K562 (cell line): ENCODE measurements around the gene RAB41. TPM values are rescaled to one million over a fixed set of nuclear protein-coding genes. Genes with fewer than 3 reads are reported as not detected.

Experiments used
- ATAC-seq: fragments of 200-7000 bp; cut with Tn5 transposase; 3 replicates; pipeline ENCODE4 v1.9.1; 2020; ENCODE audit warnings: moderate library complexity
- BruUV-seq: library from RNA; stranded (reverse); fragments of 400-500 nt; replicated peaks from 2 replicates; lab custom pipeline; 2021; lab: Mats Ljungman, UMichigan
- CTCF ChIA-PET: fragments of 300-600 bp; formaldehyde crosslinking; extraction: SDS; loops from one replicate; lab custom pipeline; 2021; ENCODE audit warnings: low intra/inter-chr PET ratio; lab: Yijun Ruan, JAX
- POLR2A ChIA-PET: fragments of 300-600, 350-650 bp; sonication (Branson Sonifier 250); formaldehyde crosslinking; extraction: SDS; loops from one replicate; lab custom pipeline; 2021; ENCODE audit warnings: antibody characterized with exemption, inconsistent platforms; lab: Yijun Ruan, JAX
- DNase-seq, 4 experiments: peaks; one replicate each; pipeline versions ENCODE4 v3.0.0 to v3.0.0-alpha.2; 2011 to 2018; ENCODE audit warnings: low spot score in 3 of 4, mixed read lengths in 3 of 4; ENCODE audit errors: extremely low read depth in 1 of 4
- FAIRE-seq: peaks from 2 replicates; lab custom pipeline; 2011; peaks lifted over from hg19 to GRCh38; lab: Jason Lieb, UNC
- H2AFZ ChIP-seq: 2 replicates; pipeline ENCODE4 v1.6.0; 2011; ENCODE audit warnings: low read depth, low read length, control low read depth, inconsistent platforms
- H3K27ac ChIP-seq: fragments of 200-600 bp; 3 replicates; pipeline ENCODE4 v1.8.0; 2011; ENCODE audit warnings: low read depth, mild to moderate bottlenecking, control low read depth, inconsistent platforms, low read length, moderate library complexity, mixed read lengths; ENCODE audit errors: extremely low read depth
- H3K27me3 ChIP-seq, 2 experiments: fragments of 300-600 bp in 1 of 2; 2 replicates in 1 of 2; 3 replicates in 1 of 2; pipeline versions ENCODE4 v1.6.0 to v1.8.0; 2011; ENCODE audit warnings: inconsistent platforms in 2 of 2, low read length in 2 of 2, mild to moderate bottlenecking in 1 of 2, mixed read lengths in 1 of 2, moderate library complexity in 1 of 2; ENCODE audit not compliant: control insufficient read depth in 2 of 2, insufficient read depth in 2 of 2
- H3K36me3 ChIP-seq: fragments of 300-600 bp; 3 replicates; pipeline ENCODE4 v1.8.0; 2011; ENCODE audit warnings: mild to moderate bottlenecking, low read length, inconsistent platforms; ENCODE audit not compliant: control insufficient read depth, insufficient read depth
- H3K4me1 ChIP-seq, 2 experiments: fragments of 200-600 bp in 1 of 2; replicated peaks in 1 of 2; 2 replicates in 1 of 2; 3 replicates in 1 of 2; pipeline versions ENCODE4 v1.5.1 to v1.8.0; 2011; ENCODE audit warnings: inconsistent platforms in 2 of 2, low read length in 2 of 2, mild to moderate bottlenecking in 1 of 2, mixed read lengths in 1 of 2, moderate library complexity in 1 of 2; ENCODE audit not compliant: control insufficient read depth in 2 of 2, insufficient read depth in 2 of 2
- H3K4me2 ChIP-seq: 2 replicates; pipeline ENCODE4 v1.6.1; 2011; ENCODE audit warnings: low read length, control low read depth, inconsistent platforms, mixed read lengths; ENCODE audit not compliant: insufficient read depth
- H3K4me3 ChIP-seq: fragments of 200-600 bp; sonication (generic), shearing (Covaris generic); 2 replicates; pipeline ENCODE4 v1.5.1; 2016; ENCODE audit warnings: control low read depth, inconsistent platforms
- H3K79me2 ChIP-seq: fragments of 200-600 bp; 3 replicates; pipeline ENCODE4 v1.8.0; 2011; ENCODE audit warnings: low read length, inconsistent platforms; ENCODE audit not compliant: control insufficient read depth, insufficient read depth
- H3K9ac ChIP-seq, 2 experiments: 2 replicates each; pipeline versions ENCODE4 v1.6.0 to v1.6.1; 2011; ENCODE audit warnings: low read depth in 2 of 2, low read length in 2 of 2, control low read depth in 1 of 2, inconsistent platforms in 1 of 2, mild to moderate bottlenecking in 1 of 2, mixed read lengths in 1 of 2; ENCODE audit not compliant: insufficient read depth in 1 of 2
- H3K9me1 ChIP-seq: one replicate; pipeline ENCODE4 v1.6.0; 2011; ENCODE audit warnings: inconsistent platforms, mild to moderate bottlenecking, low read length, moderate library complexity; ENCODE audit not compliant: control insufficient read depth, insufficient read depth
- H3K9me3 ChIP-seq: replicated peaks from 2 replicates; pipeline ENCODE4 v1.5.1; 2011; ENCODE audit warnings: low read depth, low read length, inconsistent platforms; ENCODE audit not compliant: control insufficient read depth, insufficient read depth
- H4K20me1 ChIP-seq: replicated peaks from 2 replicates; pipeline ENCODE4 v1.6.1; 2011; ENCODE audit warnings: low read length, inconsistent platforms, mixed read lengths; ENCODE audit not compliant: control insufficient read depth, insufficient read depth
- CTBP1 ChIP-seq: fragments of 450-650 bp; IDR thresholded peaks from 2 replicates; pipeline ENCODE4 v1.6.1; 2016; ENCODE audit warnings: borderline replicate concordance
- E2F1 ChIP-seq: sonication (generic); formaldehyde crosslinking; IDR thresholded peaks from 2 replicates; pipeline ENCODE4 v1.8.1; 2023; ENCODE audit warnings: mild to moderate bottlenecking, missing genetic modification reagents, moderate library complexity
- ERF ChIP-seq: fragments of 450-650 bp; formaldehyde crosslinking; IDR thresholded peaks from 2 replicates; pipeline ENCODE4 v1.4.0; 2020; ENCODE audit warnings: mild to moderate bottlenecking, mixed read lengths
- ETV5 ChIP-seq: sonication (generic); formaldehyde crosslinking; IDR thresholded peaks from 2 replicates; pipeline ENCODE4 v1.4.0; 2020; ENCODE audit warnings: low read depth, mild to moderate bottlenecking, missing genetic modification reagents
- MCM5 ChIP-seq: fragments of 450-650 bp; IDR thresholded peaks from 2 replicates; pipeline ENCODE4 v1.6.1; 2016; ENCODE audit warnings: low read depth
- RNF2 ChIP-seq: sonication (generic); IDR thresholded peaks from 2 replicates; pipeline ENCODE4 v1.6.1; 2016
- SMARCC2 ChIP-seq: fragments of 450-650 bp; IDR thresholded peaks from 2 replicates; pipeline ENCODE4 v1.6.1; 2017; ENCODE audit warnings: antibody characterized with exemption, moderate library complexity, mild to moderate bottlenecking, low read depth
- TEAD1 ChIP-seq, 2 experiments: fragments of 450-650 bp in 1 of 2; sonication (generic) in 1 of 2; formaldehyde crosslinking; IDR thresholded peaks; 2 replicates each; pipeline versions ENCODE4 v1.4.0 to v1.8.0; 2020 to 2022; ENCODE audit warnings: mild to moderate bottlenecking in 2 of 2, missing genetic modification reagents in 1 of 2
- TOE1 ChIP-seq, 2 experiments: fragments of 450-650 bp in 1 of 2; sonication (generic) in 1 of 2; formaldehyde crosslinking in 1 of 2; IDR thresholded peaks; 2 replicates each; pipeline versions ENCODE4 v1.7.1 to v1.8.0; 2016 to 2022; ENCODE audit warnings: borderline replicate concordance in 2 of 2, mild to moderate bottlenecking in 2 of 2, antibody characterized with exemption in 1 of 2, inconsistent platforms in 1 of 2, low read depth in 1 of 2, missing genetic modification reagents in 1 of 2, moderate library complexity in 1 of 2
- YY1 ChIP-seq, 3 experiments: IDR thresholded peaks; 2 replicates each; pipeline ENCODE4 v1.6.1; 2011; ENCODE audit warnings: low read length in 2 of 3, mild to moderate bottlenecking in 2 of 3, moderate library complexity in 2 of 3, borderline replicate concordance in 1 of 3, control low read depth in 1 of 3, low read depth in 1 of 3; ENCODE audit not compliant: insufficient read depth in 3 of 3, insufficient replicate concordance in 2 of 3, control insufficient read depth in 1 of 3, insufficient read length in 1 of 3; ENCODE audit errors: extremely low read depth in 1 of 3
- ZFP30 ChIP-seq: fragments of 250-450 bp; sonication (Bioruptor Pico); IDR thresholded peaks from 2 replicates; pipeline ENCODE4 v1.8.0; 2022; ENCODE audit warnings: moderate library complexity, mild to moderate bottlenecking, inconsistent platforms, borderline replicate concordance
- ZNF146 ChIP-seq: IDR thresholded peaks from one replicate; pipeline ENCODE4 v1.6.1; 2018; ENCODE audit warnings: missing compliant biosample characterization; ENCODE audit not compliant: unreplicated experiment
- ZNF609 ChIP-seq: sonication (generic); formaldehyde crosslinking; IDR thresholded peaks from 2 replicates; pipeline ENCODE4 v1.8.1; 2023; ENCODE audit warnings: missing genetic modification reagents, mild to moderate bottlenecking, borderline replicate concordance
- in situ Hi-C: fragments of 300-500 bp; cut with MboI; formaldehyde crosslinking; loops from 4 replicates; pipeline ENCODE4 v1.15.0; 2018; ENCODE audit warnings: inconsistent platforms, mixed read lengths
- intact Hi-C: fragments of 100-400 bp; cut with micrococcal nuclease; formaldehyde crosslinking; loops from 2 replicates; pipeline ENCODE4 v1.14.2; 2022
- polyA plus RNA-seq, 8 experiments: library from polyadenylated mRNA; depleted of rRNA in 4 of 8; stranded (reverse) in 5 of 8; unstranded in 3 of 8; fragments of >200 nt; fragmentation: Nextera tagmentation in 2 of 8; fragmentation: Illumina TruSeq in 1 of 8; extraction: Ambion mirVana in 2 of 8; extraction: Trizol in 1 of 8; gene quantifications; 2 replicates each; pipeline versions ENCODE4 v1.2.1 to v1.2.3, GENCODE V29; 2011 to 2014; ENCODE audit warnings: inconsistent platforms in 1 of 8, missing spikeins in 1 of 8
- total RNA-seq, 7 experiments: library from RNA; depleted of rRNA in 6 of 7; stranded (reverse); fragments of >200 nt in 6 of 7; fragmentation: Illumina TruSeq in 2 of 7; extraction: Trizol in 2 of 7; gene quantifications; 2 replicates each; pipeline versions ENCODE4 v1.2.1 to v1.2.3, GENCODE V29; 2011 to 2021; ENCODE audit warnings: low replicate concordance in 1 of 7
- TF ChIP-seq, protein P1 (sequence below): sonication (generic); formaldehyde crosslinking; IDR thresholded peaks from 2 replicates; pipeline ENCODE4 v1.8.0; 2022; ENCODE audit warnings: mild to moderate bottlenecking, missing genetic modification reagents, borderline replicate concordance

Gene RAB41
- total and polyA plus RNA-seq, 9 of the 15 experiments (the other 6 are each of a cell fraction or from before 2014, with no cell fraction given) = 0.08 TPM; not detected in 8

- CTCF ChIA-PET = no interaction called here
- POLR2A ChIA-PET = interaction anchor here (1.0 kb wide), 1 partner anchor 14 kb away, joined by 3 read pairs; no protein-coding TSS in a partner anchor
- no peak within 1 kb of the TSS for H3K4me2 ChIP-seq
- H3K9me3 ChIP-seq = no peaks in the 10 kb centered on the region
- no peak for DNase-seq
- BruUV-seq = no TSS peak
- no peak within 1 kb of the TSS for H2AFZ ChIP-seq
- H3K79me2 ChIP-seq = no peaks in the 10 kb centered on the region
- no peak for FAIRE-seq
- in situ Hi-C loops (no loop called here), intact Hi-C loops (loop anchor here (10.0 kb wide), 1 partner anchor 167 kb away; no protein-coding TSS in a partner anchor)
- no peak within 1 kb of the TSS for H3K27ac ChIP-seq
- no peak within 1 kb of the TSS for H3K4me3 ChIP-seq
- H3K9me1 ChIP-seq = no peaks in the 10 kb centered on the region
- no peaks in the 10 kb centered on the region; a peak in 1 of 5 replicates for H3K27me3 ChIP-seq
- H3K4me1 ChIP-seq = no peaks in the 10 kb centered on the region; a peak in 1 of 5 replicates
- H3K36me3 ChIP-seq = no peaks in the 10 kb centered on the region
- no peak for ATAC-seq
- H4K20me1 ChIP-seq = no peaks in the 10 kb centered on the region
- no peak within 1 kb of the TSS for H3K9ac ChIP-seq
- TF ChIP-seq SMARCC2 (no peak), TEAD1 (CRISPR knock-in tag; IDR thresholded peaks at IDR 0.05) (no peak), ETV5 (CRISPR knock-in tag) (no peak), CTBP1 (no peak), ZNF146 (no peak), ZNF609 (CRISPR knock-in tag) (no peak), E2F1 (no peak), ERF (CRISPR knock-in tag) (no peak), ZFP30 (no peak), TOE1 (IDR thresholded peaks at IDR 0.05; ENCODE audit: borderline replicate concordance) (no peak), TOE1 (CRISPR knock-in tag; IDR thresholded peaks at IDR 0.05; ENCODE audit: borderline replicate concordance, low read depth) (no peak), MCM5 (no peak), YY1 (IDR thresholded peaks at IDR 0.05; ENCODE audit: borderline replicate concordance in 1 of 3, control insufficient read depth in 1 of 3, extremely low read depth in 1 of 3, insufficient read depth in 3 of 3, insufficient read length in 1 of 3, insufficient replicate concordance in 2 of 3, low read depth in 1 of 3, low read length in 2 of 3) (no peak), RNF2 (no peak)
- TF ChIP-seq, protein P1, sequence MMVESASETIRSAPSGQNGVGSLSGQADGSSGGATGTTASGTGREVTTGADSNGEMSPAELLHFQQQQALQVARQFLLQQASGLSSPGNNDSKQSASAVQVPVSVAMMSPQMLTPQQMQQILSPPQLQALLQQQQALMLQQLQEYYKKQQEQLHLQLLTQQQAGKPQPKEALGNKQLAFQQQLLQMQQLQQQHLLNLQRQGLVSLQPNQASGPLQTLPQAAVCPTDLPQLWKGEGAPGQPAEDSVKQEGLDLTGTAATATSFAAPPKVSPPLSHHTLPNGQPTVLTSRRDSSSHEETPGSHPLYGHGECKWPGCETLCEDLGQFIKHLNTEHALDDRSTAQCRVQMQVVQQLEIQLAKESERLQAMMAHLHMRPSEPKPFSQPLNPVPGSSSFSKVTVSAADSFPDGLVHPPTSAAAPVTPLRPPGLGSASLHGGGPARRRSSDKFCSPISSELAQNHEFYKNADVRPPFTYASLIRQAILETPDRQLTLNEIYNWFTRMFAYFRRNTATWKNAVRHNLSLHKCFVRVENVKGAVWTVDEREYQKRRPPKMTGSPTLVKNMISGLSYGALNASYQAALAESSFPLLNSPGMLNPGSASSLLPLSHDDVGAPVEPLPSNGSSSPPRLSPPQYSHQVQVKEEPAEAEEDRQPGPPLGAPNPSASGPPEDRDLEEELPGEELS = no peak
Observed at GRCh38 chrX:70268034-70268433, 13.9 kb upstream of the RAB41 start, which contains the start of gene ARR3. Gene ARR3, plus strand, starts transcription at chrX:70268334. Its CDS starts 1,052 bp downstream, at chrX:70269386.
